Ishikawa (cell line): ENCODE data around the gene NDUFAF8.

Source experiments
- CREB1 ChIP-seq: IDR thresholded peaks from 2 replicates; pipeline ENCODE4 v1.6.1; 2012; ENCODE audit warnings: low read depth
- EGR1 ChIP-seq: IDR thresholded peaks from 2 replicates; pipeline ENCODE4 v1.6.1; 2012
- EP300 ChIP-seq: IDR thresholded peaks from 2 replicates; pipeline ENCODE4 v1.6.1; 2012; ENCODE audit warnings: borderline replicate concordance
- FOXM1 ChIP-seq: IDR thresholded peaks from 2 replicates; pipeline ENCODE4 v1.6.1; 2012; ENCODE audit warnings: low read depth, borderline replicate concordance
- MAX ChIP-seq: IDR thresholded peaks from 2 replicates; pipeline ENCODE4 v1.6.1; 2012
- NFIC ChIP-seq: IDR thresholded peaks from 2 replicates; pipeline ENCODE4 v1.6.1; 2012
- RAD21 ChIP-seq: IDR thresholded peaks from 2 replicates; pipeline ENCODE4 v1.6.1; 2012; ENCODE audit warnings: low read depth
- REST ChIP-seq: IDR thresholded peaks from 2 replicates; pipeline ENCODE4 v1.6.1; 2012; ENCODE audit warnings: low read depth, mild to moderate bottlenecking
- TAF1 ChIP-seq: IDR thresholded peaks from 2 replicates; pipeline ENCODE4 v1.6.1; 2012; ENCODE audit warnings: low read depth, mild to moderate bottlenecking
- TCF12 ChIP-seq: IDR thresholded peaks from 2 replicates; pipeline ENCODE4 v1.6.1; 2012; ENCODE audit warnings: low read depth
- TEAD4 ChIP-seq: IDR thresholded peaks from 2 replicates; pipeline ENCODE4 v1.6.1; 2012
- USF1 ChIP-seq: IDR thresholded peaks from 2 replicates; pipeline ENCODE4 v1.6.1; 2012
- YY1 ChIP-seq: IDR thresholded peaks from 2 replicates; pipeline ENCODE4 v1.6.1; 2012; ENCODE audit warnings: low read depth
- ZBTB7A ChIP-seq: IDR thresholded peaks from 2 replicates; pipeline ENCODE4 v1.6.1; 2012; ENCODE audit warnings: low read depth

GRCh38 chr17:81241648-81242420 is 2.7 kb downstream of the NDUFAF8 start:
- TF ChIP-seq YY1, result no peak
- no peak for TF ChIP-seq TEAD4
- TF ChIP-seq TAF1, result no peak
- no peak for TF ChIP-seq REST
- no peak for TF ChIP-seq TCF12
- TF ChIP-seq RAD21, result peak; percentile 59; the same call in 1 of the 2 replicates
- no peak for TF ChIP-seq ZBTB7A
- no peak for TF ChIP-seq EP300
- no peak for TF ChIP-seq MAX
- TF ChIP-seq FOXM1, result no peak
- no peak for TF ChIP-seq EGR1
- TF ChIP-seq USF1, result no peak
- no peak for TF ChIP-seq CREB1
- no peak for TF ChIP-seq NFIC
